ENCODE results near the gene TSPAN11. TPM values are rescaled to one million over a fixed set of nuclear protein-coding genes. Genes with fewer than 3 reads are reported as not detected.

The TSPAN11 gene
- total and polyA plus RNA-seq, 2 experiments from 2014 or later: 2.1 to 6.0 TPM

DNA sequence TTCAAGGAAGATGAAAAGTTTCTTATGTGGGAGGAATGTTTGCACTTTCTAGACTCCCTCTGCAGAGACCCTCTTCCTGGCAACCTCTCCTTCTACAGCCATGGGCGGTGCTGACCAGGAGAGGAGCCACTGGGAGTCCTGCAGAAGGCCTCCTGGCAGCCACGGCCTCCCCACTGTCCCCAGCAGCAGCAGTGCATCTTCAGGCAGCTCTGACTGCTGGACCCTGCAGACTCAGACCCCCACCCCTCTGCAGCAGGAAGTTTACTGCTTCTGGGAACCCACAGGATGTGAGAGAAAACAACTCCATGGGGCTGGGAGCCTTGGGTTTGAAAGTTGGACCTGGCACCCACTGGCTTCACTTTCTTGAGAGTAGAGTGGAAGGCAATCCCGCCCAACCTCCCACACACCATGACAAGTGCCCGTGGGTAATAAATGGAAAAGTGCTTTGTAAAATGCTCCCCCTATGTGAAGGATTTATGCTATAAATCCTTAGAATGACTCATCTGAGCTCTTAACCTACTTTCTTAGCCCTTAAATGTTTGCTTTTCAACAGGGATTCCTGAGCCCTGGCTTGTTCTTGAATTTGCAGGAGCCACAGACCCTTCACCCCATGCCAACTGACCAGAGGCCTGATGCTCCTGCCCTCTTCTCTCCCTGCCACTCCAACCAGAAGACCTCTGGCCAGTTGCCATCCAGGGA is 109.6 kb downstream of the TSPAN11 start (continued):
- TF ChIP-seq POLR2AphosphoS5 (IDR thresholded peaks at IDR 0.05; ENCODE audit: low read depth): no peak
- TF ChIP-seq STAT1 (IDR thresholded peaks at IDR 0.05; ENCODE audit: unreplicated experiment): no peak
- TF ChIP-seq, protein P1, sequence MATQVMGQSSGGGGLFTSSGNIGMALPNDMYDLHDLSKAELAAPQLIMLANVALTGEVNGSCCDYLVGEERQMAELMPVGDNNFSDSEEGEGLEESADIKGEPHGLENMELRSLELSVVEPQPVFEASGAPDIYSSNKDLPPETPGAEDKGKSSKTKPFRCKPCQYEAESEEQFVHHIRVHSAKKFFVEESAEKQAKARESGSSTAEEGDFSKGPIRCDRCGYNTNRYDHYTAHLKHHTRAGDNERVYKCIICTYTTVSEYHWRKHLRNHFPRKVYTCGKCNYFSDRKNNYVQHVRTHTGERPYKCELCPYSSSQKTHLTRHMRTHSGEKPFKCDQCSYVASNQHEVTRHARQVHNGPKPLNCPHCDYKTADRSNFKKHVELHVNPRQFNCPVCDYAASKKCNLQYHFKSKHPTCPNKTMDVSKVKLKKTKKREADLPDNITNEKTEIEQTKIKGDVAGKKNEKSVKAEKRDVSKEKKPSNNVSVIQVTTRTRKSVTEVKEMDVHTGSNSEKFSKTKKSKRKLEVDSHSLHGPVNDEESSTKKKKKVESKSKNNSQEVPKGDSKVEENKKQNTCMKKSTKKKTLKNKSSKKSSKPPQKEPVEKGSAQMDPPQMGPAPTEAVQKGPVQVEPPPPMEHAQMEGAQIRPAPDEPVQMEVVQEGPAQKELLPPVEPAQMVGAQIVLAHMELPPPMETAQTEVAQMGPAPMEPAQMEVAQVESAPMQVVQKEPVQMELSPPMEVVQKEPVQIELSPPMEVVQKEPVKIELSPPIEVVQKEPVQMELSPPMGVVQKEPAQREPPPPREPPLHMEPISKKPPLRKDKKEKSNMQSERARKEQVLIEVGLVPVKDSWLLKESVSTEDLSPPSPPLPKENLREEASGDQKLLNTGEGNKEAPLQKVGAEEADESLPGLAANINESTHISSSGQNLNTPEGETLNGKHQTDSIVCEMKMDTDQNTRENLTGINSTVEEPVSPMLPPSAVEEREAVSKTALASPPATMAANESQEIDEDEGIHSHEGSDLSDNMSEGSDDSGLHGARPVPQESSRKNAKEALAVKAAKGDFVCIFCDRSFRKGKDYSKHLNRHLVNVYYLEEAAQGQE (IDR thresholded peaks at IDR 0.05; ENCODE audit: unreplicated experiment): no peak
- TF ChIP-seq ZNF114 (CRISPR knock-in tag; IDR thresholded peaks at IDR 0.05): no peak
- TF ChIP-seq EZH2 (IDR thresholded peaks at IDR 0.05; ENCODE audit: low read depth, unreplicated experiment): no peak
- no peak for TF ChIP-seq EZH2phosphoT487 (IDR thresholded peaks at IDR 0.05; ENCODE audit: unreplicated experiment)
- no peak for TF ChIP-seq JUNB (IDR thresholded peaks at IDR 0.05; ENCODE audit: unreplicated experiment)
- no peak for TF ChIP-seq ZNF331 (CRISPR knock-in tag; IDR thresholded peaks at IDR 0.05; ENCODE audit: low read depth)

DNA sequence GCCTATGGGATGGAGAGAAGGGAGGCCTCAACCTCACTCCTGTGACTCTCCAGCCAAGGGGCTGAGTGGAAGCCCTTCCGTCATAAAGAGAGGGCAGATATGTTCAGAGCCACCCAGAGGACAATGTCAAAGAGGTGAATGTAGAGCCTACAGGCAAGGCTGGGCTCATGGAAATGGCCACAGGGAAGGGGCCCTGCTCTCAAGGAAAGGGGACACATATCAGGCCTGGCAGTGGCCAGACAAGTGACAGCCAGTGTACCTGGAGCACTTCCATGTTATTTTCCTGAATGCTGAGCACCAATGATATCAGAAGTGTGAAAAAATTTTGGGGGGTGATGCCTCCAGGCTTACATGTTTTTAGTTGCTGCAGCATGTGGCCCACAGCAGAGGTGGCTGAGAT is 110.5 kb downstream of the TSPAN11 start:
- Histone ChIP-seq H3F3A (replicated peaks; ENCODE audit: low read depth) (no peaks in the 10 kb centered on the region), H3K27me3 (ENCODE audit: insufficient read depth) (no peaks in the 10 kb centered on the region), H2AFZ (no peak overlapping the region), H3K36me3 (ENCODE audit: insufficient read depth) (no peaks in the 10 kb centered on the region), H3K27ac (ENCODE audit: low read depth) (no peak overlapping the region), H3K79me2 (replicated peaks; ENCODE audit: insufficient read depth) (no peaks in the 10 kb centered on the region), H3K9me2 (ENCODE audit: insufficient read depth) (no peaks in the 10 kb centered on the region), H3K4me2 (no peak overlapping the region), H3K4me3 (no peak overlapping the region), H3K4me1 (ENCODE audit: insufficient read depth) (no peaks in the 10 kb centered on the region), H4K20me1 (replicated peaks; ENCODE audit: insufficient read depth) (no peaks in the 10 kb centered on the region)
- Mint-ChIP-seq H3K4me1 (no peaks in the 10 kb centered on the region), H3K27ac (no peak overlapping the region), H3K36me3 (ENCODE audit: low read depth) (no peaks in the 10 kb centered on the region), H3K27me3 (ENCODE audit: insufficient read depth, low read depth, poor library complexity) (peaks cover 2% of the 10 kb centered on the region), H3K4me3 (no peak overlapping the region), H3K9me3 (no peaks in the 10 kb centered on the region; the same call in 2 of the 3 replicates)
- ATAC-seq: no peak
- no peak for DNase-seq (ENCODE audit: low spot score)
- TF ChIP-seq, protein P2, sequence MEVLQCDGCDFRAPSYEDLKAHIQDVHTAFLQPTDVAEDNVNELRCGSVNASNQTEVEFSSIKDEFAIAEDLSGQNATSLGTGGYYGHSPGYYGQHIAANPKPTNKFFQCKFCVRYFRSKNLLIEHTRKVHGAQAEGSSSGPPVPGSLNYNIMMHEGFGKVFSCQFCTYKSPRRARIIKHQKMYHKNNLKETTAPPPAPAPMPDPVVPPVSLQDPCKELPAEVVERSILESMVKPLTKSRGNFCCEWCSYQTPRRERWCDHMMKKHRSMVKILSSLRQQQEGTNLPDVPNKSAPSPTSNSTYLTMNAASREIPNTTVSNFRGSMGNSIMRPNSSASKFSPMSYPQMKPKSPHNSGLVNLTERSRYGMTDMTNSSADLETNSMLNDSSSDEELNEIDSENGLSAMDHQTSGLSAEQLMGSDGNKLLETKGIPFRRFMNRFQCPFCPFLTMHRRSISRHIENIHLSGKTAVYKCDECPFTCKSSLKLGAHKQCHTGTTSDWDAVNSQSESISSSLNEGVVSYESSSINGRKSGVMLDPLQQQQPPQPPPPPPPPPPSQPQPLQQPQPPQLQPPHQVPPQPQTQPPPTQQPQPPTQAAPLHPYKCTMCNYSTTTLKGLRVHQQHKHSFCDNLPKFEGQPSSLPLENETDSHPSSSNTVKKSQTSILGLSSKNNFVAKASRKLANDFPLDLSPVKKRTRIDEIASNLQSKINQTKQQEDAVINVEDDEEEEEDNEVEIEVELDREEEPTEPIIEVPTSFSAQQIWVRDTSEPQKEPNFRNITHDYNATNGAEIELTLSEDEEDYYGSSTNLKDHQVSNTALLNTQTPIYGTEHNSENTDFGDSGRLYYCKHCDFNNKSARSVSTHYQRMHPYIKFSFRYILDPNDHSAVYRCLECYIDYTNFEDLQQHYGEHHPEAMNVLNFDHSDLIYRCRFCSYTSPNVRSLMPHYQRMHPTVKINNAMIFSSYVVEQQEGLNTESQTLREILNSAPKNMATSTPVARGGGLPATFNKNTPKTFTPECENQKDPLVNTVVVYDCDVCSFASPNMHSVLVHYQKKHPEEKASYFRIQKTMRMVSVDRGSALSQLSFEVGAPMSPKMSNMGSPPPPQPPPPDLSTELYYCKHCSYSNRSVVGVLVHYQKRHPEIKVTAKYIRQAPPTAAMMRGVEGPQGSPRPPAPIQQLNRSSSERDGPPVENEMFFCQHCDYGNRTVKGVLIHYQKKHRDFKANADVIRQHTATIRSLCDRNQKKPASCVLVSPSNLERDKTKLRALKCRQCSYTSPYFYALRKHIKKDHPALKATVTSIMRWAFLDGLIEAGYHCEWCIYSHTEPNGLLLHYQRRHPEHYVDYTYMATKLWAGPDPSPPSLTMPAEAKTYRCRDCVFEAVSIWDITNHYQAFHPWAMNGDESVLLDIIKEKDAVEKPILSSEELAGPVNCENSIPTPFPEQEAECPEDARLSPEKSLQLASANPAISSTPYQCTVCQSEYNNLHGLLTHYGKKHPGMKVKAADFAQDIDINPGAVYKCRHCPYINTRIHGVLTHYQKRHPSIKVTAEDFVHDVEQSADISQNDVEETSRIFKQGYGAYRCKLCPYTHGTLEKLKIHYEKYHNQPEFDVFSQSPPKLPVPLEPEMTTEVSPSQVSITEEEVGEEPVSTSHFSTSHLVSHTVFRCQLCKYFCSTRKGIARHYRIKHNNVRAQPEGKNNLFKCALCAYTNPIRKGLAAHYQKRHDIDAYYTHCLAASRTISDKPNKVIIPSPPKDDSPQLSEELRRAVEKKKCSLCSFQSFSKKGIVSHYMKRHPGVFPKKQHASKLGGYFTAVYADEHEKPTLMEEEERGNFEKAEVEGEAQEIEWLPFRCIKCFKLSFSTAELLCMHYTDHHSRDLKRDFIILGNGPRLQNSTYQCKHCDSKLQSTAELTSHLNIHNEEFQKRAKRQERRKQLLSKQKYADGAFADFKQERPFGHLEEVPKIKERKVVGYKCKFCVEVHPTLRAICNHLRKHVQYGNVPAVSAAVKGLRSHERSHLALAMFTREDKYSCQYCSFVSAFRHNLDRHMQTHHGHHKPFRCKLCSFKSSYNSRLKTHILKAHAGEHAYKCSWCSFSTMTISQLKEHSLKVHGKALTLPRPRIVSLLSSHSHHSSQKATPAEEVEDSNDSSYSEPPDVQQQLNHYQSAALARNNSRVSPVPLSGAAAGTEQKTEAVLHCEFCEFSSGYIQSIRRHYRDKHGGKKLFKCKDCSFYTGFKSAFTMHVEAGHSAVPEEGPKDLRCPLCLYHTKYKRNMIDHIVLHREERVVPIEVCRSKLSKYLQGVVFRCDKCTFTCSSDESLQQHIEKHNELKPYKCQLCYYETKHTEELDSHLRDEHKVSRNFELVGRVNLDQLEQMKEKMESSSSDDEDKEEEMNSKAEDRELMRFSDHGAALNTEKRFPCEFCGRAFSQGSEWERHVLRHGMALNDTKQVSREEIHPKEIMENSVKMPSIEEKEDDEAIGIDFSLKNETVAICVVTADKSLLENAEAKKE (CRISPR knock-in tag; IDR thresholded peaks at IDR 0.05): no peak
- TF ChIP-seq EZH2 (IDR thresholded peaks at IDR 0.05; ENCODE audit: low read depth, unreplicated experiment): no peak
- TF ChIP-seq CREB1 (CRISPR knock-in tag; IDR thresholded peaks at IDR 0.05; ENCODE audit: low read depth): no peak
- TF ChIP-seq POLR2AphosphoS5 (IDR thresholded peaks at IDR 0.05; ENCODE audit: low read depth): no peak
- TF ChIP-seq, protein P3, sequence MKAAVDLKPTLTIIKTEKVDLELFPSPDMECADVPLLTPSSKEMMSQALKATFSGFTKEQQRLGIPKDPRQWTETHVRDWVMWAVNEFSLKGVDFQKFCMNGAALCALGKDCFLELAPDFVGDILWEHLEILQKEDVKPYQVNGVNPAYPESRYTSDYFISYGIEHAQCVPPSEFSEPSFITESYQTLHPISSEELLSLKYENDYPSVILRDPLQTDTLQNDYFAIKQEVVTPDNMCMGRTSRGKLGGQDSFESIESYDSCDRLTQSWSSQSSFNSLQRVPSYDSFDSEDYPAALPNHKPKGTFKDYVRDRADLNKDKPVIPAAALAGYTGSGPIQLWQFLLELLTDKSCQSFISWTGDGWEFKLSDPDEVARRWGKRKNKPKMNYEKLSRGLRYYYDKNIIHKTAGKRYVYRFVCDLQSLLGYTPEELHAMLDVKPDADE (IDR thresholded peaks at IDR 0.05): no peak
- no peak for TF ChIP-seq STAT1 (IDR thresholded peaks at IDR 0.05; ENCODE audit: unreplicated experiment)
- no peak for TF ChIP-seq JUNB (IDR thresholded peaks at IDR 0.05; ENCODE audit: unreplicated experiment)
- TF ChIP-seq EZH2phosphoT487 (IDR thresholded peaks at IDR 0.05; ENCODE audit: unreplicated experiment): no peak
- no peak for TF ChIP-seq NANOG (IDR thresholded peaks at IDR 0.05; ENCODE audit: borderline replicate concordance)

All from GM23338 (cell line).